ENCODE data around the gene HECTD4.

The HECTD4 gene

DNA sequence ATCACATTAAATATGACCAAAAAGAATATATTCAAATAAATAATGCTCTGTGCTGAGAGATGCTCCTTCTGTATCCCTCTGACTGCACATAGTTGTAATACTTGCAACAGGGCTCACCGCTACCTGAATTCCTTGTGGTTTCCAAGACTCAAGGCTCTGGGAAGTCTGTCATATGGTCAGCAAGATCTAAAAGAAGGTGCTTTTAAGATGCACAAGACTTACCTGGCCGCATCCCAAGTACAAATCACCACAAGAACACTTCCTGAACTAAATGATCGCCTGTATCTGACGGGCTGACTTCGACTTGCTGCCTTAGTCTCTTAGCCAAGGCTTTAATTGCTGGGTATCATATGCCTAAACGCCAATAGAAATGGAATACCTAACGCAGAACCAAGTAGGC lies 67.2 kb downstream of the HECTD4 start:
- H3K27me3 ChIP-seq (ENCODE audit: insufficient read depth, low read length, poor library complexity, severe bottlenecking) = no peaks in the 10 kb centered on the region
- H3K9ac ChIP-seq (ENCODE audit: low read depth, low read length, poor library complexity, severe bottlenecking) = no peak overlapping the region

GRCh38 chr12:112309797-112310196 lies 72.4 kb downstream of the HECTD4 start:
- no peak overlapping the region for H3K4me2 ChIP-seq (ENCODE audit: low read depth, low read length, poor library complexity, severe bottlenecking)

More for the DNA sequence above, 67.2 kb downstream of the HECTD4 start:
- no peaks in the 10 kb centered on the region for H3F3A ChIP-seq (ENCODE audit: low read depth)
- H3K79me2 ChIP-seq (ENCODE audit: insufficient read depth, low read length) = peaks cover 7% of the 10 kb centered on the region; the same call in 1 of the 2 replicates
- H3K9me3 ChIP-seq (ENCODE audit: insufficient read depth, low read depth, low read length) = no peaks in the 10 kb centered on the region
- no peak overlapping the region for H3K4me3 ChIP-seq (ENCODE audit: low read length, poor library complexity, severe bottlenecking)
- no peaks in the 10 kb centered on the region for H3K4me1 ChIP-seq (ENCODE audit: insufficient read depth, low read length, poor library complexity, severe bottlenecking)
- H2AFZ ChIP-seq (ENCODE audit: low read length) = no peak overlapping the region
- H3K36me3 ChIP-seq (ENCODE audit: insufficient read depth, low read length) = peaks cover 57% of the 10 kb centered on the region
- H4K20me1 ChIP-seq (ENCODE audit: insufficient read depth, low read length, poor library complexity, severe bottlenecking) = no peaks in the 10 kb centered on the region
- TF ChIP-seq EZH2phosphoT487 (IDR thresholded peaks at IDR 0.05; ENCODE audit: borderline replicate concordance) = no peak
- TF ChIP-seq, protein P1, sequence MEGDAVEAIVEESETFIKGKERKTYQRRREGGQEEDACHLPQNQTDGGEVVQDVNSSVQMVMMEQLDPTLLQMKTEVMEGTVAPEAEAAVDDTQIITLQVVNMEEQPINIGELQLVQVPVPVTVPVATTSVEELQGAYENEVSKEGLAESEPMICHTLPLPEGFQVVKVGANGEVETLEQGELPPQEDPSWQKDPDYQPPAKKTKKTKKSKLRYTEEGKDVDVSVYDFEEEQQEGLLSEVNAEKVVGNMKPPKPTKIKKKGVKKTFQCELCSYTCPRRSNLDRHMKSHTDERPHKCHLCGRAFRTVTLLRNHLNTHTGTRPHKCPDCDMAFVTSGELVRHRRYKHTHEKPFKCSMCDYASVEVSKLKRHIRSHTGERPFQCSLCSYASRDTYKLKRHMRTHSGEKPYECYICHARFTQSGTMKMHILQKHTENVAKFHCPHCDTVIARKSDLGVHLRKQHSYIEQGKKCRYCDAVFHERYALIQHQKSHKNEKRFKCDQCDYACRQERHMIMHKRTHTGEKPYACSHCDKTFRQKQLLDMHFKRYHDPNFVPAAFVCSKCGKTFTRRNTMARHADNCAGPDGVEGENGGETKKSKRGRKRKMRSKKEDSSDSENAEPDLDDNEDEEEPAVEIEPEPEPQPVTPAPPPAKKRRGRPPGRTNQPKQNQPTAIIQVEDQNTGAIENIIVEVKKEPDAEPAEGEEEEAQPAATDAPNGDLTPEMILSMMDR (conservative IDR thresholded peaks at IDR 0.05; ENCODE audit: low read length) = no peak
- no peaks in the 10 kb centered on the region for H3K9me2 ChIP-seq (replicated peaks; ENCODE audit: low read depth, low read length)
- no peak overlapping the region for H3K4me2 ChIP-seq (ENCODE audit: low read depth, low read length, poor library complexity, severe bottlenecking)

GRCh38 chr12:112308652-112309051 lies 73.6 kb downstream of the HECTD4 start:
- Histone ChIP-seq H3K4me2 (ENCODE audit: low read depth, low read length, poor library complexity, severe bottlenecking) (no peak overlapping the region), H3K9me3 (ENCODE audit: insufficient read depth, low read depth, low read length) (no peaks in the 10 kb centered on the region), H3K79me2 (ENCODE audit: insufficient read depth, low read length) (no peaks in the 10 kb centered on the region), H3K27me3 (ENCODE audit: insufficient read depth, low read length, poor library complexity, severe bottlenecking) (no peaks in the 10 kb centered on the region), H4K20me1 (ENCODE audit: insufficient read depth, low read length, poor library complexity, severe bottlenecking) (no peaks in the 10 kb centered on the region), H3K4me1 (ENCODE audit: insufficient read depth, low read length, poor library complexity, severe bottlenecking) (no peaks in the 10 kb centered on the region), H3K9me2 (replicated peaks; ENCODE audit: low read depth, low read length) (no peaks in the 10 kb centered on the region), H3F3A (ENCODE audit: low read depth) (no peaks in the 10 kb centered on the region), H3K36me3 (ENCODE audit: insufficient read depth, low read length) (peaks cover 68% of the 10 kb centered on the region), H3K9ac (ENCODE audit: low read depth, low read length, poor library complexity, severe bottlenecking) (no peak overlapping the region), H2AFZ (ENCODE audit: low read length) (no peak overlapping the region), H3K4me3 (ENCODE audit: low read length, poor library complexity, severe bottlenecking) (no peak overlapping the region)
- TF ChIP-seq EZH2phosphoT487 (IDR thresholded peaks at IDR 0.05; ENCODE audit: borderline replicate concordance) = no peak
- TF ChIP-seq, protein P1 (conservative IDR thresholded peaks at IDR 0.05; ENCODE audit: low read length) = no peak

More at GRCh38 chr12:112309797-112310196, 72.4 kb downstream of the HECTD4 start:
- peaks cover 72% of the 10 kb centered on the region for H3K36me3 ChIP-seq (ENCODE audit: insufficient read depth, low read length)
- no peak overlapping the region for H2AFZ ChIP-seq (ENCODE audit: low read length)
- H3K27me3 ChIP-seq (ENCODE audit: insufficient read depth, low read length, poor library complexity, severe bottlenecking) = no peaks in the 10 kb centered on the region
- no peaks in the 10 kb centered on the region for H3K79me2 ChIP-seq (ENCODE audit: insufficient read depth, low read length)
- H4K20me1 ChIP-seq (ENCODE audit: insufficient read depth, low read length, poor library complexity, severe bottlenecking) = no peaks in the 10 kb centered on the region
- H3K9ac ChIP-seq (ENCODE audit: low read depth, low read length, poor library complexity, severe bottlenecking) = no peak overlapping the region
- no peak for TF ChIP-seq EZH2phosphoT487 (IDR thresholded peaks at IDR 0.05; ENCODE audit: borderline replicate concordance)
- TF ChIP-seq, protein P1 (conservative IDR thresholded peaks at IDR 0.05; ENCODE audit: low read length) = no peak
- H3K9me3 ChIP-seq (ENCODE audit: insufficient read depth, low read depth, low read length) = no peaks in the 10 kb centered on the region
- H3K4me3 ChIP-seq (ENCODE audit: low read length, poor library complexity, severe bottlenecking) = no peak overlapping the region
- H3F3A ChIP-seq (ENCODE audit: low read depth) = no peaks in the 10 kb centered on the region
- H3K4me1 ChIP-seq (ENCODE audit: insufficient read depth, low read length, poor library complexity, severe bottlenecking) = no peaks in the 10 kb centered on the region
- H3K9me2 ChIP-seq (replicated peaks; ENCODE audit: low read depth, low read length) = no peaks in the 10 kb centered on the region

Measured in Loucy (cell line).